Spleen (tissue), 11 donors: ENCODE measurements around the gene MCM10. TPM values are rescaled to one million over a fixed set of nuclear protein-coding genes. Genes with fewer than 3 reads are reported as not detected.

ENCODE experiments used
- DNase-seq: peaks from one replicate; pipeline ENCODE4 v3.0.0-alpha.2; 2020
- H3K27ac ChIP-seq, 8 donors: fragments of 200-600 bp; sonication (generic) in 7 of 8; 1 replicate in 4 of 8; 2 replicates in 4 of 8; pipeline versions ENCODE4 v1.5.0 to v1.8.0; 2016 to 2021; ENCODE audit warnings: inconsistent platforms in 4 of 8, mild to moderate bottlenecking in 4 of 8, moderate library complexity in 1 of 8
- H3K27me3 ChIP-seq, 7 donors: fragments of 200-600 bp; sonication (generic) in 6 of 7; replicated peaks in 1 of 7; 1 replicate in 4 of 7; 2 replicates in 3 of 7; pipeline versions ENCODE4 v1.5.0 to v1.8.0; 2016 to 2021; ENCODE audit warnings: inconsistent platforms in 3 of 7, mild to moderate bottlenecking in 1 of 7
- H3K36me3 ChIP-seq, 6 donors: fragments of 200-600 bp; sonication (generic) in 5 of 6; 1 replicate in 4 of 6; 2 replicates in 2 of 6; pipeline versions ENCODE4 v1.5.0 to v1.8.0; 2016 to 2021; ENCODE audit warnings: inconsistent platforms in 2 of 6
- H3K4me1 ChIP-seq, 6 donors: fragments of 200-600 bp; sonication (generic) in 5 of 6; 1 replicate in 3 of 6; 2 replicates in 3 of 6; pipeline versions ENCODE4 v1.5.0 to v1.8.0; 2016 to 2021; ENCODE audit warnings: inconsistent platforms in 3 of 6
- H3K4me3 ChIP-seq, 8 donors: fragments of 200-600 bp; sonication (generic) in 7 of 8; 1 replicate in 4 of 8; 2 replicates in 4 of 8; pipeline versions ENCODE4 v1.5.0 to v1.8.0; 2016 to 2021; ENCODE audit warnings: inconsistent platforms in 4 of 8, mild to moderate bottlenecking in 4 of 8, moderate library complexity in 2 of 8
- H3K9me3 ChIP-seq, 8 donors: fragments of 200-600 bp; sonication (generic) in 7 of 8; 1 replicate in 4 of 8; 2 replicates in 4 of 8; pipeline versions ENCODE4 v1.5.0 to v1.8.0; 2016 to 2021; ENCODE audit warnings: inconsistent platforms in 4 of 8
- CTCF ChIP-seq, 11 experiments: fragments of 200-600 bp in 7 of 11; fragments of 450-650 bp in 4 of 11; sonication (generic) in 4 of 11; IDR thresholded peaks in 8 of 11; conservative IDR thresholded peaks in 3 of 11; 1 replicate in 7 of 11; 2 replicates in 4 of 11; pipeline versions ENCODE4 v1.4.0 to v1.8.0; 2016 to 2021; ENCODE audit warnings: antibody characterized with exemption in 11 of 11, inconsistent platforms in 4 of 11, mild to moderate bottlenecking in 1 of 11
- POLR2A ChIP-seq, 3 donors: fragments of 450-650 bp; IDR thresholded peaks; one replicate each; pipeline ENCODE4 v1.5.1; 2017; ENCODE audit warnings: antibody characterized with exemption in 3 of 3, mild to moderate bottlenecking in 1 of 3
- POLR2AphosphoS5 ChIP-seq, 3 donors: sonication (generic); formaldehyde crosslinking; IDR thresholded peaks; one replicate each; pipeline ENCODE4 v1.5.1; 2017; ENCODE audit warnings: antibody characterized with exemption in 3 of 3
- WGBS, 5 donors: extraction: QIAGEN DNeasy Blood & Tissue Kit in 3 of 5; methylation state at CpG; one replicate each; pipeline versions ENCODE4 v1.1.5 to v1.1.7; 2013 to 2018; 5-methylcytosine and 5-hydroxymethylcytosine counted together
- intact Hi-C: fragments of 100-400 bp; cut with DNase I; formaldehyde crosslinking; loops from one replicate; pipeline ENCODE4 v1.15.0; 2023; ENCODE audit warnings: low total_unique reads
- polyA plus RNA-seq, 3 donors: library from polyadenylated mRNA; stranded (reverse); fragments of 200-250 nt; gene quantifications; one replicate each; pipeline ENCODE4 v1.2.1, GENCODE V29; 2013
- total RNA-seq, 7 donors: library from RNA; depleted of rRNA in 3 of 7; stranded (reverse); fragments of >200 nt in 3 of 7; fragmentation: NEBNext Ultra II Directional in 4 of 7; extraction: Animal tissue kit (Norgen Biotek cat#: 25700) in 4 of 7; gene quantifications; one replicate each; pipeline versions ENCODE4 v1.1.0 to v1.2.1, GENCODE V29; 2016 to 2021
- donor health status: healthy with polysubstance abuse.
- donor health status: DM: no; HTN: no; CAD: no; lungs with moderate emphysema.
- donor health status: DM: no; HTN: no; CAD: no.
- donor health status: Bipolar disorder and iron deficiency.
- donor health status: healthy.
- donor health status: DM: no; HTN: no; CAD: no.
- donor health status: DM: yes; HTN: yes; CAD: no.

Gene MCM10
- total and polyA plus RNA-seq, 10 donors: 0.24 to 5.3 (median 1.7) TPM

DNA sequence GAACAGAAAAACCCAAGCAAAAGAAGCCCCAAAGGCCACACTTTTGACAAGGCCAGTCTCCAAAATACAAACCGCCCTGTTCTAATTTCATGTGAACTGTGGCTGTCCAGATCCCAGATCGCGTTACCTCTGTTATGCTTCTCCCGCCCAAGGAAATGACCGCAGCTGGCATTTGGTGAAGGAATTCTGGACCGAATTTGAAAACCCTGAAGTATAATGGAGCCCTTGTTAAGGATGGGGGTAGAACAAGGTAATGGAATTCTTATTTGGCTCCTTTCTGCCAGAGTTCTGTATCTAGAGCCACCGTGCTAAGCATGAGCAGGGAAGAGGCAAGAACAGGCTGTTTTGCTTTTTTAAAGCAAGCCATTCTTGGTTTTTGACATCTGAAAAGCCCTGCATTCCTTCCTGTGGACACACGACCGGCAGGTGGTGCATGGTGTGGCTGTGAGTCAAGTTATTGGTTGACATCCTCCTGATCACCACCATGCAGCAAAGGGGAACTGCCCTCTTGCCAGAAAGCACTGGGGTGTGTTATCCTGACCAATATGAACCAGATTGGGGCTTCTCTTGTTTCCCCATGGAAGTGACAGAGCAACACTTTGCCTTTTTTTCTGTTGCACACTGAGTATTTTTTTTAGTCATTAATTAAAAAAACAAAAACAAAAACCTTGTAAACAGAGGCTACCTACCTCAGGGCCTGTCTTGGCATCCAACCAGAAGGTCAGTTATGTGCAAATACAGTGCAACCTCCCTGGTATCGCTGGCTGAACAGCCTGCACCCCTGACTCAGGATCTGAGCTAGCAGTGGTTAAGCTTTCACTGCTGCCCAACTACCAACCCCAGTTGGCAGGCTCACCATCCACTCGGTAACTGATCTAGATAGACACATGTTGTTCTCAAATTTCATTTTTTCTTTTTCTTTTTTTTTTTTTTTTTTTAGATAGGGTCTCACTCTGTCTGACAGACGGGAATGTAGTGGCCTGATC is 58.6 kb downstream of the MCM10 start:
- intact Hi-C loops: no loop called here
- TF ChIP-seq POLR2AphosphoS5 (IDR thresholded peaks at IDR 0.05) (no peak), CTCF (IDR thresholded peaks at IDR 0.05 in 8 of 11, conservative IDR thresholded peaks at IDR 0.05 in 3 of 11) (no peak), POLR2A (IDR thresholded peaks at IDR 0.05) (no peak)
- no peak overlapping the region for H3K4me3 ChIP-seq
- no peak for DNase-seq
- no peaks in the 10 kb centered on the region for H3K4me1 ChIP-seq
- H3K27me3 ChIP-seq: no peaks in the 10 kb centered on the region
- no peak overlapping the region for H3K27ac ChIP-seq
- no peaks in the 10 kb centered on the region for H3K9me3 ChIP-seq
- WGBS, 5 donors: 69 to 72% (median 71%) methylated on average over 12 of the region's 12 CpGs
- no peaks in the 10 kb centered on the region for H3K36me3 ChIP-seq

GRCh38 chr10:13221572-13221971 is 60.2 kb downstream of the MCM10 start:
- 85 to 94% (median 92%) methylated on average over 8 of the region's 8 CpGs for WGBS, 5 donors
- intact Hi-C loops: no loop called here
- H3K27me3 ChIP-seq: no peaks in the 10 kb centered on the region
- no peaks in the 10 kb centered on the region for H3K4me1 ChIP-seq
- TF ChIP-seq CTCF (IDR thresholded peaks at IDR 0.05 in 8 of 11, conservative IDR thresholded peaks at IDR 0.05 in 3 of 11) (no peak), POLR2A (IDR thresholded peaks at IDR 0.05) (no peak), POLR2AphosphoS5 (IDR thresholded peaks at IDR 0.05) (no peak)
- no peak for DNase-seq
- no peak overlapping the region for H3K27ac ChIP-seq
- H3K36me3 ChIP-seq: no peaks in the 10 kb centered on the region
- H3K4me3 ChIP-seq: no peak overlapping the region
- H3K9me3 ChIP-seq: no peaks in the 10 kb centered on the region

GRCh38 chr10:13222151-13222550 is 60.8 kb downstream of the MCM10 start:
- WGBS, 5 donors: 86 to 94% (median 90%) methylated on average over 6 of the region's 6 CpGs
- Histone ChIP-seq H3K4me1 (no peaks in the 10 kb centered on the region), H3K9me3 (no peaks in the 10 kb centered on the region), H3K4me3 (no peak overlapping the region), H3K36me3 (no peaks in the 10 kb centered on the region), H3K27ac (no peak overlapping the region), H3K27me3 (no peaks in the 10 kb centered on the region)
- peak; percentile 62 for DNase-seq
- TF ChIP-seq POLR2AphosphoS5 (IDR thresholded peaks at IDR 0.05) (no peak), POLR2A (IDR thresholded peaks at IDR 0.05) (no peak), CTCF (IDR thresholded peaks at IDR 0.05 in 8 of 11, conservative IDR thresholded peaks at IDR 0.05 in 3 of 11) (no peak)
- intact Hi-C loops: no loop called here

DNA sequence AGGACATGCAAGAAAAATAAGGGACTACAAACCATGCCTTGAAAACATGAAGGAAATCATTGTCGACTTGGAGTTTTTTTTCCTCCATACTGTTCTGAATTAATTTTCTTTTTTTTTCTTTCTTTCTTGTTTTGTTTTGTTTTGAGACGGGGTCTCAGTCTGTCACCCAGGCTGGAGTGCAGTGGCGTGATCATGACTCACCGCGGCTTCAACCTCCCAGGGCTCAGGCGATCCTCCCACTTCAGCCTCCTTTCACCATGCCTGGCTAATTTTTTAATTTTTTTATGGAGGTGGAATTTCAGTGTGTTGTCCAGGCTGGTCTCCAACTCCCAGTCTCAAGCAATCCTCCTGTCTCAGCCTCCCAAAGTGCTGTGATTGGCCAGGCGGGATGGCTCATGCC is 61.2 kb downstream of the MCM10 start:
- WGBS, 5 donors: 89 to 98% (median 93%) methylated on average over 7 of the region's 7 CpGs
- Histone ChIP-seq H3K27me3 (no peaks in the 10 kb centered on the region), H3K9me3 (no peaks in the 10 kb centered on the region), H3K4me1 (no peaks in the 10 kb centered on the region), H3K27ac (no peak overlapping the region), H3K36me3 (no peaks in the 10 kb centered on the region), H3K4me3 (no peak overlapping the region)
- intact Hi-C loops: no loop called here
- peak; percentile 15 for DNase-seq
- TF ChIP-seq POLR2AphosphoS5 (IDR thresholded peaks at IDR 0.05): no peak
- no peak for TF ChIP-seq POLR2A (IDR thresholded peaks at IDR 0.05)
- no peak for TF ChIP-seq CTCF (IDR thresholded peaks at IDR 0.05 in 8 of 11, conservative IDR thresholded peaks at IDR 0.05 in 3 of 11)
